Fibroblast of mammary gland (primary cell): Measurements from ENCODE around the gene SPTLC1.
A peak's percentile ranks its signal among the peaks of the same experiment; 100 is the strongest.
"Not testable (repeated sequence)": the region's sequence is repeated elsewhere in the genome, so short reads cannot be mapped to it uniquely, and the experiment has no call there.

Experiments used
- DNase-seq: peaks from one replicate; pipeline ENCODE4 v3.0.0-alpha.2; 2010; ENCODE audit warnings: low read depth
- H3K4me3 ChIP-seq: 2 replicates; pipeline ENCODE4 v1.5.1; 2011; ENCODE audit warnings: low read depth, mild to moderate bottlenecking, low read length, moderate library complexity; ENCODE audit not compliant: control insufficient read depth
- CTCF ChIP-seq: conservative IDR thresholded peaks from 2 replicates; pipeline ENCODE4 v1.5.1; 2011; ENCODE audit warnings: low read depth, low read length, inconsistent platforms; ENCODE audit not compliant: control insufficient read depth, insufficient read depth

The SPTLC1 gene

GRCh38 chr9:92033307-92033706 lies 81.9 kb downstream of the SPTLC1 start:
- no peak for TF ChIP-seq CTCF
- no peak for DNase-seq
- H3K4me3 ChIP-seq, result no peak overlapping the region

- no peak overlapping the region for H3K4me3 ChIP-seq
- no peak for DNase-seq
- TF ChIP-seq CTCF, result no peak
Measured at GRCh38 chr9:92032891-92033290, 82.3 kb downstream of the SPTLC1 start.

GRCh38 chr9:92030367-92030766 lies 84.8 kb downstream of the SPTLC1 start:
- TF ChIP-seq CTCF, result no peak
- no peak for DNase-seq
- no peak overlapping the region for H3K4me3 ChIP-seq

- TF ChIP-seq CTCF, result peak; percentile 38
- H3K4me3 ChIP-seq, result no peak overlapping the region
- DNase-seq, result peak; percentile 7
Measured at GRCh38 chr9:92029553-92029952, 85.7 kb downstream of the SPTLC1 start.

- no peak for TF ChIP-seq CTCF
- H3K4me3 ChIP-seq, result no peak overlapping the region
- no peak for DNase-seq
Measured at GRCh38 chr9:92026206-92027002, 88.8 kb downstream of the SPTLC1 start.

GRCh38 chr9:92021785-92022541 lies 93.2 kb downstream of the SPTLC1 start:
- peak; percentile 96 for DNase-seq
- H3K4me3 ChIP-seq, result not testable (repeated sequence)

GRCh38 chr9:92019658-92020057 lies 95.6 kb downstream of the SPTLC1 start:
- TF ChIP-seq CTCF, result no peak

More at GRCh38 chr9:92019658-92020057, 95.6 kb downstream of the SPTLC1 start:
- no peak overlapping the region for H3K4me3 ChIP-seq
- DNase-seq, result no peak
